PC-9 (cell line): Measurements from ENCODE around the gene RFX4.

ENCODE experiments used
- CTCF ChIP-seq: fragments of 200-600 bp; sonication (generic); conservative IDR thresholded peaks from 2 replicates; pipeline ENCODE4 v1.6.1; 2017; ENCODE audit warnings: mixed run types, antibody characterized with exemption, mild to moderate bottlenecking, moderate library complexity
- EZH2 ChIP-seq: fragments of 200-600 bp; sonication (generic); IDR thresholded peaks from 2 replicates; pipeline ENCODE4 v1.8.0; 2017; ENCODE audit warnings: antibody characterized with exemption, low read depth

GRCh38 chr12:106759526-106760183, 176.9 kb downstream of the RFX4 start:
- no peak for TF ChIP-seq EZH2
- TF ChIP-seq CTCF = no peak
